A673 (cell line): ENCODE data around the gene SMARCD3.

Source experiments
- CTCF ChIP-seq: fragments of 300-800, 200-600 bp; sonication (generic); conservative IDR thresholded peaks from 2 replicates; pipeline ENCODE4 v1.5.1; 2017; ENCODE audit warnings: low read depth, mild to moderate bottlenecking, antibody characterized with exemption, low read length, moderate library complexity, mixed read lengths
- EZH2 ChIP-seq: fragments of 200-600 bp; sonication (generic); IDR thresholded peaks from 2 replicates; pipeline ENCODE4 v1.6.1; 2017; ENCODE audit warnings: borderline replicate concordance, low read depth, mild to moderate bottlenecking, mixed read lengths, antibody characterized with exemption, low read length; ENCODE audit not compliant: poor library complexity, severe bottlenecking

GRCh38 chr7:151249034-151249731, 689 bp upstream of the SMARCD3 start:
- TF ChIP-seq CTCF (no peak), EZH2 (no peak)
